GM12801 (cell line): Measurements from ENCODE around the gene AKR1A1.

Experiments used
- TF ChIP-seq, protein P1 (sequence below): IDR thresholded peaks from one replicate; pipeline ENCODE4 v1.5.1; 2011; ENCODE audit warnings: control low read depth; ENCODE audit not compliant: insufficient read length; ENCODE audit errors: extremely low read depth

AKR1A1 gene

GRCh38 chr1:45585110-45585426 is 34.4 kb downstream of the AKR1A1 start:
- TF ChIP-seq, protein P1, sequence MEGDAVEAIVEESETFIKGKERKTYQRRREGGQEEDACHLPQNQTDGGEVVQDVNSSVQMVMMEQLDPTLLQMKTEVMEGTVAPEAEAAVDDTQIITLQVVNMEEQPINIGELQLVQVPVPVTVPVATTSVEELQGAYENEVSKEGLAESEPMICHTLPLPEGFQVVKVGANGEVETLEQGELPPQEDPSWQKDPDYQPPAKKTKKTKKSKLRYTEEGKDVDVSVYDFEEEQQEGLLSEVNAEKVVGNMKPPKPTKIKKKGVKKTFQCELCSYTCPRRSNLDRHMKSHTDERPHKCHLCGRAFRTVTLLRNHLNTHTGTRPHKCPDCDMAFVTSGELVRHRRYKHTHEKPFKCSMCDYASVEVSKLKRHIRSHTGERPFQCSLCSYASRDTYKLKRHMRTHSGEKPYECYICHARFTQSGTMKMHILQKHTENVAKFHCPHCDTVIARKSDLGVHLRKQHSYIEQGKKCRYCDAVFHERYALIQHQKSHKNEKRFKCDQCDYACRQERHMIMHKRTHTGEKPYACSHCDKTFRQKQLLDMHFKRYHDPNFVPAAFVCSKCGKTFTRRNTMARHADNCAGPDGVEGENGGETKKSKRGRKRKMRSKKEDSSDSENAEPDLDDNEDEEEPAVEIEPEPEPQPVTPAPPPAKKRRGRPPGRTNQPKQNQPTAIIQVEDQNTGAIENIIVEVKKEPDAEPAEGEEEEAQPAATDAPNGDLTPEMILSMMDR, result no peak

- TF ChIP-seq, protein P1, result no peak
Observed at GRCh38 chr1:45585496-45586075, 35.0 kb downstream of the AKR1A1 start.

- TF ChIP-seq, protein P1, result no peak
Observed at GRCh38 chr1:45586769-45587168, 36.1 kb downstream of the AKR1A1 start.

DNA sequence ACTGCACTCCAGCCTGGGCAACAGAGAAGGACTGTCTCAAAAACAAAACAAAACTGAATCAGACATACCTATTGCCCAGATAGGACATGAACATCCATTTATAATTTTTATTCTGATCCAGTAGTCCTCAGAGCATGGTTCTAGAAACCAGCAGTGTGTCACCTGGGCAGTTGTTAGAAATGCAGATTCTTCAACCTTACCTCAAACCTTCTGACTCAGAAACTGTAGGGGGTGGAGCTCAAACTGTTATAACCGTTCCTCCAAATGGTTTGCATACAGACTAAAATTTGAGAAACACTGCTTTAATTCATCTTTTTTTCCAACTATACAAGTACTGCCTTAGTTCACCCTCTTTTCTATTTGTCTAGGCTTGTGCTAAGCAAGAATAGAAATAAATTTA is 39.2 kb downstream of the AKR1A1 start:
- TF ChIP-seq, protein P1, result no peak

DNA sequence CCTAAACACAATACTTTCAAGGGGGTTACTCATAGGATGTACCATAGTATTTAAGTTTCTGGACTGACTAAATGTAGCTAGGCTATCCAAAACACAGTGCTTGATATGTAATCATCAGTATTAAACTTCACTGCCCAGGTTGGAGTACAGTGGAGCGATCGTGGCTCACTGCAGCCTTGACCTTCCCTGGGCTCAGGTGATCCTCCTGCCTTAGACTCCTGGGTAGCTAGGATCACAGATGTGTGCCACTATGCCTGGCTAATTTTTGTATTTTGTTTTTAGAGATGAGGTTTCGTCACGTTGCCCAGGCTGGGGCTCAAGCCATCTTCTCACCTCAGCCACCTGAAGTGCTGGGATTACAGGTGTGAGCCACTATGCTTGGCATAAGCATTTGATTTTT is 43.8 kb downstream of the AKR1A1 start:
- TF ChIP-seq, protein P1, result no peak

GRCh38 chr1:45604239-45604638 is 53.6 kb downstream of the AKR1A1 start:
- TF ChIP-seq, protein P1, result no peak

GRCh38 chr1:45607404-45608074 is 56.9 kb downstream of the AKR1A1 start:
- TF ChIP-seq, protein P1, result no peak
